GM03348 (cell line): ENCODE data around the gene FRS2.
A peak's percentile ranks its signal among the peaks of the same experiment; 100 is the strongest.
"Not testable (repeated sequence)": the region's sequence is repeated elsewhere in the genome, so short reads cannot be mapped to it uniquely, and the experiment has no call there.

Experiments used
- DNase-seq: peaks from one replicate; pipeline ENCODE4 v3.0.0; 2012; ENCODE audit warnings: low spot score

FRS2 gene

GRCh38 chr12:69580074-69580473 lies 109.9 kb downstream of the FRS2 start:
- DNase-seq = no peak

GRCh38 chr12:69583203-69583602 lies 113.0 kb downstream of the FRS2 start:
- DNase-seq = no peak

- DNase-seq = peak; percentile 98
Measured at GRCh38 chr12:69585189-69586062, 115.2 kb downstream of the FRS2 start, which contains the start of gene CCT2. CCT2 (plus strand) TSS chr12:69585459; CDS start chr12:69585522, 63 bp downstream.

DNA sequence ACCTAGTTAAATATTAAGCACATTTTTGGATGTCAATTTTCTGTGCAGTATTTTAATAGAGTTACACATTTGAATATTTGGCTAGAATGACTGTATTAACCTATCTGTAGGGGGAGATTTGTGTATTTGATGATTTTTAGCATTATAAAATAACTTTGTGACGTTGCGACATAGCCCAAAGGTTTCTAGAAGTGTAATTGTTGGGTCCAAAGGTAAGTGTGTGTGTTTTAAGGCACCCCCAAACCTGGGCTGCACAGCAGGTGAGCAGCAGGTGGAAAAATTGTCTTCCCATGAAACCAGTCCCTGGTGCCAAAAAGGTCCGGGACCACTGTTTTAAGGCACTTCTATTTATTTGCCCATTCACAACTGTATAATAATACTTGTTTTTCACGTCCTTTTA lies 118.3 kb downstream of the FRS2 start:
- DNase-seq = no peak

DNA sequence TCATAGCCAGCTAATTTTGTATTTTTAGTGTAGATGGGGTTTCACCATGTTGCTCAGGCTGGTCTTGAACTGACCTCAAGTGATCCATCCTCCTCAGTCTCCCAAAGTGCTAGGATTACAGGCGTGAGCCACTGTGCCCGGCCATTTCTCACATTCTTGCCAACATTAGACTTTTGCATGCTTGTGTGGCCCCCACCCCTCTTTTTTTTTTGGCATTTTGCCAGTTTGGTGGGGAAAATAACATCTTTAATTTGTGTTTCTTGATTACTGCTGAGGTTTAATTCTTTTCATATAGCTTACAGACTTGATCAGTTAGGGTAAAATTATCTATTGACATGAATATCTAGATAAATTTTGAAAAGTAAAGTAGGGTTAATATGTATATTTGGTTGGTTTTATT lies 118.9 kb downstream of the FRS2 start:
- DNase-seq = no peak

DNA sequence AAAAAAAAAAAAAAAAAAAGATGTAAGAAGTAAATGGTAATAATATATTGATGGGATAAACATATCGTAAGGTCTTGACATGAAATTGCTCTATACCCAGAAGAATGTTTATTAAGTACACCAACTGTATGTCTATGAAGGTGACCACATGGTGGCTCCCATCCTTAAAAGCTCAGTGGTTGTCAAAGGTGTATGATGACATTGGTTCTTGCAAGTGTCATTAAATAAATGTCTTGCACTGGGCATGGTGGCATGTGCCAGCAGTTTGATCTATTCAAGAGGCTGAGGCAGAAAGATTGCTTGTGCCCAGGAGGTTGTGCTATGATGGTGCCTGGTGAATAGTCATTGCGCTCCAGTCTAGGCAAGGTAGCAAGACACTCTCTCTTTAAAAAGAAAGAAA lies 125.5 kb downstream of the FRS2 start:
- DNase-seq = no peak

GRCh38 chr12:69598174-69598753 lies 128.1 kb downstream of the FRS2 start:
- no peak for DNase-seq

DNA sequence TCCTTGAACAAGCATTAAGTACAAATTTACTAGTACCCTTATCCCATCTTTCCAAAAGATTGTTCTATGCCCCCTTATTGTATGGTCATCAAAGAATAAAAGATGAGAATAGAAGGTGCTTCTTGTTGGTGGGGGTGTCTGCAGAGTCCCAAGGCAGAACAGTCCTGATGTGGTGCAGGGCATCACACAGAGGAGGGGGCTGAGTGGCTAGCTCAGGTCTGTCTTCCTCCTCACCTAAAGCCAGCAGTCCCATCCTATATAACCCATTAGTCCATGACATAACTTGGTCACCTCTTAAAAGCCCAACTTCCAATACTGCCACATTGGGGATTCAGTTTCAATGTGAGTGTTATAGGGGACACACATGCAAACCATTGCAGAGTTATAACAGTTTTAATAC lies 130.6 kb downstream of the FRS2 start:
- no peak for DNase-seq

- no peak for DNase-seq
Measured at GRCh38 chr12:69601962-69602685, 131.9 kb downstream of the FRS2 start.

DNA sequence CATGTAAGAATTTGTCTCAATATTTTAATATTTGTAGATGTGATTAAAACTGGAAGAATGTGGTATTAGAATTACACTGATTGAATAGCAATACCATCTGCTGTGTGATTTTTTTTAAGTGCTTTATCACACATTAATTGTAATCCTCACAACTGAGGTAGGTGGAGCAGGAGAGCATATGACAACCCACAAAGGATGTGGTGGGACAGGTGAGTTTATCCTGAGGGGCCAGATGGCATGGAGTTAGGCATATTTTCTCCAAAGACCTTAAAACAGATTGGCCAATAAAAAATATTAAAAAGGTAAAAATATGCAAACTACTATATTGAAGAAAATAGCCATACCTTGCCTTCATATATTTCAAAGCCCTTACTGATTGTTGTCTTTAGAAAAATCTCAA lies 132.8 kb downstream of the FRS2 start:
- DNase-seq = no peak

- not testable (repeated sequence) for DNase-seq
Measured at GRCh38 chr12:69603556-69603955, 133.4 kb downstream of the FRS2 start.

- not testable (repeated sequence) for DNase-seq
Measured at GRCh38 chr12:69604275-69604674, 134.1 kb downstream of the FRS2 start.

- DNase-seq = peak; percentile 38
Measured at GRCh38 chr12:69608114-69608513, 137.9 kb downstream of the FRS2 start.

DNA sequence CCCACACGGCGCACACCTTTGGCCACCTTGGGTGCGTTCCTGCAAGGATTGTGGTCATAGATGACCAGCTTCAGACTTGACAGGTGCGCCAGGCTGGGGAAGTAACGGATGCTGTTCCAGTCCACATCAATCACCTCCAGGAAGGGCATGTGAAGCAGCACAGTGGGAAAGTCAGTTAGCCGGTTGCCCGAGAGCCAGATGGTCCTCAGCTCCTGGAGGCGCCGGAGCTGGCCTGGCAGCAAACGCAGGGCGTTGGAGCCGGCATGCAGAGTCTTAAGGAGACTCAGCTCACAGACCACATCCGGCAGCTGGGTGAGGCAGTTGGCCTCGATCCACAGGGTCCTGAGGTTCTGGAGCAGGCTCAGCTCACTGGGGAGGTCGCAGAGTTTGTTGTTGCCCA lies 139.9 kb downstream of the FRS2 start:
- no peak for DNase-seq

- no peak for DNase-seq
Measured at GRCh38 chr12:69610729-69611128, 140.5 kb downstream of the FRS2 start, which contains the start of gene LRRC10. LRRC10 (minus strand) TSS chr12:69610907; CDS start chr12:69610838, 69 bp downstream.

GRCh38 chr12:69613351-69613750 lies 143.2 kb downstream of the FRS2 start:
- DNase-seq = no peak

DNA sequence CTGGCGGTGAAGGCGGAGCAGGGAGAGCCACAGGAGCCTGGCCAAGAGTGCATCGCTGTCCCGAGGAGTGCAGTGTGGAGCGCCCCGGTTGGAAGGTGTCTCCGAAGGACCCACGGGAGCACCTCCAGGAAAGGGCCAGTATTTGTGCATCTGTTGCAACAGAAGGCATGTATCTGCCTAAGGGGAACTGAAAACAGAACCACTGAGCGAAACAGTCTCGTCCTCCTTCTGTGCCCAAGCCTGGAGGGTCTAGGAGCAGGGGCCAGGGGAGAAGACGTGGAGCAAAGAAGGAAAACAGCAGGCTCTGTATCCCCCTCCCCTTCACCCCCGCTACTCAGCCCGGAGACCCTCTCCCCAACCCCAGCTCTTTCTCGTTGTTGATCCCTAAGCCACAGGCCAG lies 145.8 kb downstream of the FRS2 start:
- DNase-seq = no peak

DNA sequence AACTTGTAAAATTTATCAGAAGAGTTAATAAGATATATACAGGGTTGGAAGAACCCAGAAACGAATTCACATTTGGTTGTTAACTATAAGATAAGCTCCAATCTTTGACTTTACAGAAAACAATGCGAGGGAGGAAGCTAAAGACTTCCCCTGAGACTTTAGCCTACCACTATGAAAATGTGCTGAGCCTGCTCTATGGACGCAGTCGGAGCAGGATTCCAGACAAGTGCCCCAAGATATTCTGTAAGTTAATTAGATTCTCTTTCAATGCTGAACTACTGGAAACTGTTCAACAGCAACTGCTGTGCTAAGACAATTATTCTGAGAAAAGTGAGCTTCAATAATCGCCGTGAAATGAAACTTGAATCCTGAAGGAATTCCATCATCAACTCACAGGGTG lies 148.9 kb downstream of the FRS2 start:
- DNase-seq = no peak

GRCh38 chr12:69620077-69620476 lies 149.9 kb downstream of the FRS2 start:
- no peak for DNase-seq

DNA sequence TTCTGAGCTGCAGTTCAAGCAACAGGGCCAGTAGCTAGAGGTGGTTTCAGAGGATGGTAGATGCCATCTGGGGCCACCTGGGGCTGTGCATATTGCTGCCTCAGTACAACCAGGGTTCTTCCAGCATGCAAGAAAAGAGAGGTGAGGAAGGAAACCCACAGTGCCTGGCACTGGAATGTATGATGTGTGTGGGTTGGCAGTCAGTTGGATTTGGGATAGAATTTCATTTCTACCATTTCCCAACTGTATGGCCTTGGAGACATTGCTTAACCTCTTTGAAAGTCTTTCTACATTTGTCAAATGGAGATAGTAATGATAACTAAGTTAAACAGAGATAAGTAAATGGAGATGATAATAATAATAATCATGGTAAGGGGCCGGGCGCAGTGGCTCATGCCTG lies 150.7 kb downstream of the FRS2 start:
- no peak for DNase-seq

- DNase-seq = no peak
Measured at GRCh38 chr12:69621551-69621950, 151.4 kb downstream of the FRS2 start.

- no peak for DNase-seq
Measured at GRCh38 chr12:69623970-69624369, 153.8 kb downstream of the FRS2 start.

GRCh38 chr12:69627501-69627900 lies 157.3 kb downstream of the FRS2 start:
- no peak for DNase-seq
